Activated naive CD4-positive, alpha-beta T cell treated with Interleukin-2 at 50 U/mL for 16 hours (primary cell): ENCODE measurements around the gene CYP2S1.
"Not testable (repeated sequence)": the region's sequence is repeated elsewhere in the genome, so short reads cannot be mapped to it uniquely, and the experiment has no call there.

ENCODE experiments used
- DNase-seq: peaks from one replicate; pipeline ENCODE4 v3.0.0-alpha.2; 2020

Gene CYP2S1

DNA sequence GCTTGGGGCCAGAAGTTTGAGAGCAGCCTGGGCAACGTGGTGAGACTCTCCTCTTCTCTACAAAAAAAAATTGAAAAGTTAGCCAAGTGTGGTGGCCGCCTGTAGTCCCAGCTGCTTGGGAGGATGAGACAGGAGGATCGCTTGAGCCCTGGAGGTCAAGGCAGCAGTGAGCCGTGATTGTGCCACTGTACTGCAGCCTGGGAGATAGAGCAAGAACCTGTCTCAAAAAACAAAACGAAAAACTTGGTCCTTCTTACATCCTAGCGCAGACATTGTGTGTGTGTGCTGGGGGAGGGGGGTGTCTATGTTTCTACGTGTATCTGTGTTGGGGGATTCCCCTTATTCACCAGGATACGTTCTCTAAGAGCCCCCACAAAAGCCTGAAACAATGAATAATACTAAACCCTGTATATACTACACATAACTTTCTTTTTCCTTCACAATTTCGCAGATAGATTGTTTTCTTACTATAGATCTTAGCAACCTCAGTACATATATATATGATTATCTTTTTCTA lies 33.9 kb downstream of the CYP2S1 start:
- DNase-seq, result no peak

DNA sequence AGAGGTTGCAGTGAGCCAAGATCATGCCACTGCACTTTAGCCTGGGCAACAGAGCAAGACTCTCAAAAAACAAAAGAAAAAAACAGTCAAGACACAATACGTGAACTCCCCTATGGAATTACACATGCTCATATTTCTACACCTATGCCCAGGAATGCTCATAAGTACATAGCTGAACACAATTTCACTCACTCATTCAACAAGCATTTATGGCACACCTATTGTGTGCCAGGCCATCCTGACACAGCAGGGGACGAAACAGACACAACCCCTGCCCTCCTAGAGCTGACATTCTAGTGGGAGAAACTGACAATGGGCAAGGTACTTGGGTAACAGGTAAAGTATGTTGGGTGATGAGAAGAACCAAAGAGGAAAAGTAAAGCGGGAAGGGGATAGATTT lies 35.5 kb downstream of the CYP2S1 start:
- DNase-seq, result no peak

DNA sequence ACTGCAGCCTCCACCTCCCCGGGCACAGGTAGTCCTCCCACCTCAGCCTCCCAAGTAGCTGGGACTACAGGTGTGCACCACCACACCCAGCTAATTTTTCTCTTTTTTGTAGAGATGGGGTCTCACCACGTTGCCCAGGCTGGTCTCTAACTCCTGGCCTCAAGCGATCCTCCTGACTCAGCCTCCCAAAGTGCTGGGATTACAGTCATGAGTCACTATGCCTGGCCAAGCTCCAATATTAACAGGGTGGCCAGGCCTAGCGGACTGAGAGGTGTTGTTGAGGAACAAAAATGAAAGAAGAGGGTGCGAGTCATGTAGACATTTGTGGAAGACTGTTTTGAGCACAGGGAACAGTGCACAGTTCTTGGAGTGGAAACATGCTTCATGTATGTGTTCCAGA lies 36.3 kb downstream of the CYP2S1 start:
- not testable (repeated sequence) for DNase-seq

DNA sequence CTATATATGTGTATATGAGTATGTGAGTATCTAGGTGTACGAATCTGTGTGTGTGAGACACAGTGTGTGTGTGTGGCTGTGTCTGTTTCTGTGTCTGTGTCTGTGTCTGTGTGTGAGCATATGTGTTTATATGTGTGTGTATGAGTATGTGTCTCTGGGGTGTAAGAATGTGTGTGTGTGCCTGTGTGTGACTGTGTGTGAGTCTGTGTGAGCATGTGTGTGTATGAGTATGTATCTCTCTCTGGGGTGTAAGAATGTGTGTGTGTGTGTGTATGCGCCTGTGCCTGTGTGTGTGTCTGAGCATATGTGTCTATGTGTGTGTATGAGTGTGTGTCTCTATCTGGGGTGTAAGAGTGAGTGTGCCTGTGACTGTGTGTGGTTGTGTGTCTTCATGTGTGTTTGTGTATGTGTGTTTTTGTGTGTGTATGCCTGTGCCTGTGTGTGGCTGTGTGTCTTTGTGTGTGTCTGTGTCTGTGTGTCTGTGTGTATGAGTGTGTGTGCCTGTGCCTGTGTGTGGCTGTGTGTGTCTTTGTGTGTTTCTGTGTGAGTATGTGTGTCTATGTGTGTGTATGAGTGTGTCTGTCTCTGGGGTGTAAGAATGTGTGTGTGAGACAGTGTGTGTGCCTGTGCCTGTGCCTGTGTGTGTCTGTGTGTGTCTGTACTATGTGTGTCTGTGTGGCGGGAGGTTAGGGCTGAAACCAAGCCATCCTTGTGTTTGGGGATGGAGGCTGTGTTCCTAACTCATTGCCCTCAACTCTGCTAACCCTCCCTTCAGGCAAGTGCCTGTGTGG lies 37.2 kb downstream of the CYP2S1 start:
- DNase-seq, result no peak

DNA sequence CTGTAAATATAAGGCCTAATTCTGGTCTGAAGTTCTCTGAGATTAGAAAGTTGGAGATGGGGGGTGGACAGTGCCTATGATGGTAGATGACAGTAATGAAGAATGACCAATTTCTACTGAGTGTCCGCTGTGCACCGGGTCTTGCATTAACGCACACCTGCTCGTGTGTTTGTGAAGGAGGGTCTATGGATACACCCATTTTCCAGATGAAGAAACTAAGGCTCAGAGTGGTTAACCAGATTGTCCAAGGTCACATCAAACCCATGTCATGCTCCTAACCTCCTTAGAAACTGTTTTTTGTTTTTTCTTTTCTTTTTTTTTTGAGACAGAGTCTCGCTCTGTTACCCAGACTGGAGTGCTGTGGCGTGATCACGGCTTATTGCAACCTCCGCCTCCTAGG lies 39.7 kb downstream of the CYP2S1 start:
- no peak for DNase-seq

GRCh38 chr19:41233748-41234240 lies 40.8 kb downstream of the CYP2S1 start:
- no peak for DNase-seq

- no peak for DNase-seq
These were observed 41.6 kb downstream of the CYP2S1 start for GRCh38 chr19:41234512-41235168.

DNA sequence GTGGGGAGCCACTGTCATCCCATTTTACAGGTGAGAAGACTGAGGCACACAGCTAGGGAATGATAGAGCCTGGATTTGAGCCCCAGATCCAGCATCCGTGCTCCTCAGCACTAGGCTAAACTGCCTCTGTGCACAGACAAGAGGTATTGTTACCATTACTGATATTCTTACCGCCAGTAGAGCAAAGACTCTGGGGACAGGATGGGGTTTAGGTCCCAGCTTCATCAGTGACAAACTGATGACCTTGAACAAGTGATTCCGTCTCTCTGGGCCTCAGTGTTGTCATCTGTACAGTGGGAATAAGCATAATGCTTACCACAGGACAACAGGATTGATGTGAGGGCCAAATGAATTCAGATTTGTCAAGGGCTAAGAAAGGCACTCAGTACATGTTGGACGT lies 42.5 kb downstream of the CYP2S1 start:
- no peak for DNase-seq

GRCh38 chr19:41238244-41238643 lies 45.2 kb downstream of the CYP2S1 start:
- DNase-seq, result no peak

GRCh38 chr19:41239363-41239762 lies 46.3 kb downstream of the CYP2S1 start:
- DNase-seq, result no peak

DNA sequence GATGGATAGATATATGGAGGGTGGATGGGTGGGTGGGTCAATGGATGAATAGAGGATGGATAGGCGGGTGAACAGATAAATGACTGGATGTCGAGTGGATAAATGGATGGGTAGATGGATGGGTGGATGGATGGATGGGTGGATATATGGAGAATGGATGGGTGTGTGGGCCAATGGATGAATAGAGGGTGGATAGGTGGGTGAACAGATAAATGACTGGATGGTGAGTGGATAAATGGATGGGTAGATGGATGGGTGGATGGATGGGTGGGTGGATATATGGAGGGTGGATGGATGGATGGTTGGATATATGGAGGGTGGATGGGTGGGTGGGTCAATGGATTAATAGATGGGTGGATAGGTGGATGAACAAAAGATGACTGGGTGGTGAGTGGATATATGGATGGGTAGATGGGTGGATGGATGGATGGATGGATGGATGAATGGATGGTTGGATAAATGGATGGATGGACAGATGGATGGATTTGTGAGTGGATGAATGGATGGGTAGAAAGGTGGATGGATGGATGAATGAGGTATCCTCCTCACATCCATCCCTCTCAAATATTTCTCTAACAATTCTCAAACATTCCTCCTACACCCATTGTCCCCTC lies 47.0 kb downstream of the CYP2S1 start:
- no peak for DNase-seq

GRCh38 chr19:41241859-41242258 lies 48.8 kb downstream of the CYP2S1 start:
- DNase-seq, result no peak

DNA sequence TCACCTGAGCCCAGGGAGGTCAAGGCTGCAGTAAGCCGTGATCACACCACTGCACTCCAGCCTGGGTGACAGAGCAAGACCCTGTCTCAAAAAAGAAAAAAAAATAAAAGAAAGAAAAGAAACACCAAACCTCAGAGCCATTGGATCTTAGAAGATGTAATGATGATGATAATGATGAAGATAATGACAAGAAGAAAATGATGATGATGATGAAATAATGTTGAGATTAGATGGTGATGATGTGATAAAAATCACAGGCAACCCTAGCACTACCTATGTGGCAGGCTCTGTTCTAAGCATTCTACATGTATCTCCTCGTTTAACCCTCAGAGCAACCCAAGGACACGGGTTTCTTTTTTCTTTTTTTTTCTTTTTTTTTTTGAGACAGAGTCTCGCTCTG lies 51.1 kb downstream of the CYP2S1 start:
- DNase-seq, result no peak

- no peak for DNase-seq
These were observed 52.8 kb downstream of the CYP2S1 start for GRCh38 chr19:41245843-41246242.

DNA sequence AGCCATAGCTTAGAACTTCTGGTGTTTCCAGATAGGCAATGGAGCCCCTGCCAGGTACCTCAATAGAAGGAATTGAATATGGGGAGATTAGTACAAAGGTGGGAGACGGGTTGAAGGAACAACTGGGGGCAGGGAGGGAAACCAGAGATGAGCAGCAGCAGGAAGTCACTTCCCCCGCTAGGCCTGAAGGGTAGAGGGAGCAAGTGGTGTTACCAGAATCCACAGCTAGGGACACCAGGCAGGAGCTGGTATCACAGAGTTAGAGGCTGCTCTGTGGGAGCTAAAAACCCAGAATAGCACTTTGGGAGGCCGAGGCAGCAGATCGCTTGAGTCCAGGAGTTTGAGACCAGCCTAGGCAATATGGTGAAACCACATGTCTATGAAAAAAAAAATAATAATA lies 55.9 kb downstream of the CYP2S1 start:
- no peak for DNase-seq

DNA sequence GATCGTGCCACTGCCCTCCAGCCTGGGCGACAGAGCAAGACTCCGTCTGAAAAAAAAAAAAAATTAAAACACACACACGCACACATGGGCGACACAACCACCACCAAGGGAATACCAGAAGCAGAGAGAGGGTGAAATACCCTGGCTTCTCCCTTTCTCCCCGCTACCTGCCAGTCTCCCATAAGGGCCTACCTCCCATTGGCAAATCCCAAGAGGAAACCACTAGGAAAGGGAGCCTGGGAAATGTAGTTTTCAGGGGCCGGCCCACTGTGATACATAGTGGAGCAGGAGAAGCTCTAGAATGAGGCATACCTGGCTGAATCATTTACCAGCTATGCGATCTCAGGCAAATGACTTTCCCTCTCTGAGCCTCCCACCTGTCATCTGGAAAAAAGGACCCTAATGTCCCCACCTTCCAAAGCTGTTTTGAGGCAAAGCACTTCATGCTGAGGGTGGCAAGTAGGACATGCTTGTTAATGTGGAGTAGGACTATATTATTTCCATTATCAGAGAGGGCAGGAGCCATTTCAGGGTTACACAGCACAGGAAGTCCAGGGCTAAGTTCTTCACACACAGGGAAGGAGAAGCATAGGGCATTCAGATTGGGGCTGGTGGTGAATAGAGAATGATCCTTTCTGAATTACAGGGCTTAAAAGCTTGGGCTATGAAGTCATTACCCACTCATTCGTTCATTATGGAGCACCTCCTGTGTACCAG lies 56.8 kb downstream of the CYP2S1 start:
- DNase-seq, result no peak

DNA sequence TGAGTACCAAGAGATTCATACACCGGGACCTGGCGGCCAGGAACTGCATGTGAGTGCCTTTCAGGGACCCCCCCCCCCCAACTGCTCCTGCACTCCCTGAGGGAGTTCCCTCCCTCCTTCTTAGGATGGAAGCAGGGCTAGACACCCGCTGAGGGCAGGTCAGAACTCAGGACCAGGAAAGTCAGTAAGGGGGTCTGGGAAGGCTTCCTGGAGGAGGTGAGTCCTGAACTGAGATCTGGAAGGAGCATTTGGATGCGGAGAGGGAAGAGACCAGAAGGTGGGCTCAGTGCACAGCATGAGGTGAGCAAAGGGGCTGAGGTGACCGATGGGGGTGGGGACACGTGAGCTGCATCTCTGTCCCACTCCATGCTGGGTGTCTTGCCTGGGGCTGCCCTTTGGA lies 60.6 kb downstream of the CYP2S1 start:
- DNase-seq, result no peak

GRCh38 chr19:41255171-41255570 lies 62.2 kb downstream of the CYP2S1 start:
- DNase-seq, result no peak
